ENCODE results near the gene SUPT3H.

SUPT3H gene

DNA sequence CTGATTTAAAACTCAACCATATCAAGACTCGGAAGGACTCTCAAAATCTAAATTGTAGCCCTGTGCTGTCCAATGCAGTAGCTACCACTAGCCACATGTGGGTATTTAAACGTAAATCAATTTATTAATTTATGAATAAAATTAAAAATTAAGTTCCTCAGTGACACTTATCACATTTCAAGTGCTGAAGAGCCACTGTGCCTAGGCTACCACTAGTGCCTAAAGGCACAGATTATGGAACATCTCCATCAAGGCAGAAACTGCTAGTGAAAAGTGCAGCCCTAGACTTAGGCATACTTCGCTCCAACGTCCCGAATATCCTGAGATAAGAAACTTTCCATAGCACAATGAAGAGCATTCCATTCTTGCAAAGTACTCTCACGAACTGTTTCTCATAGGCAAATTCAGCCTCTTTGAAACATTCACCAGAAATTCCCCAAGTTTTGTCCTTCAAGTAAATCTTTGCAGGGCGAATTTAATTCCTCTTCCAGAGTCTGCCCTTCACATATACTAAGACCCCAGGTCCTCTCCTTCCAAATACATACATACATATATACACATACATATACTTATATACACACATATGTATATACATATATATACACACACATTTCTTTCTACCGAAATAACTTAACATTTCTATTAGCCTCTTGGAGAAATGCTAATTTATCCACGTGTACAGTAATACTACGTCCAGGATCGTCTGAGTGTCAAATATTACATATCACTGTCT lies 1.3 kb downstream of the SUPT3H start:
- TF ChIP-seq, protein P1, sequence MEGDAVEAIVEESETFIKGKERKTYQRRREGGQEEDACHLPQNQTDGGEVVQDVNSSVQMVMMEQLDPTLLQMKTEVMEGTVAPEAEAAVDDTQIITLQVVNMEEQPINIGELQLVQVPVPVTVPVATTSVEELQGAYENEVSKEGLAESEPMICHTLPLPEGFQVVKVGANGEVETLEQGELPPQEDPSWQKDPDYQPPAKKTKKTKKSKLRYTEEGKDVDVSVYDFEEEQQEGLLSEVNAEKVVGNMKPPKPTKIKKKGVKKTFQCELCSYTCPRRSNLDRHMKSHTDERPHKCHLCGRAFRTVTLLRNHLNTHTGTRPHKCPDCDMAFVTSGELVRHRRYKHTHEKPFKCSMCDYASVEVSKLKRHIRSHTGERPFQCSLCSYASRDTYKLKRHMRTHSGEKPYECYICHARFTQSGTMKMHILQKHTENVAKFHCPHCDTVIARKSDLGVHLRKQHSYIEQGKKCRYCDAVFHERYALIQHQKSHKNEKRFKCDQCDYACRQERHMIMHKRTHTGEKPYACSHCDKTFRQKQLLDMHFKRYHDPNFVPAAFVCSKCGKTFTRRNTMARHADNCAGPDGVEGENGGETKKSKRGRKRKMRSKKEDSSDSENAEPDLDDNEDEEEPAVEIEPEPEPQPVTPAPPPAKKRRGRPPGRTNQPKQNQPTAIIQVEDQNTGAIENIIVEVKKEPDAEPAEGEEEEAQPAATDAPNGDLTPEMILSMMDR (conservative IDR thresholded peaks at IDR 0.05; ENCODE audit: low read depth, low read length) = no peak
- peak; percentile 56 for DNase-seq (ENCODE audit: low read depth)
- H3K4me3 ChIP-seq (ENCODE audit: low read depth, low read length) = peak overlapping the region; percentile 76

DNA sequence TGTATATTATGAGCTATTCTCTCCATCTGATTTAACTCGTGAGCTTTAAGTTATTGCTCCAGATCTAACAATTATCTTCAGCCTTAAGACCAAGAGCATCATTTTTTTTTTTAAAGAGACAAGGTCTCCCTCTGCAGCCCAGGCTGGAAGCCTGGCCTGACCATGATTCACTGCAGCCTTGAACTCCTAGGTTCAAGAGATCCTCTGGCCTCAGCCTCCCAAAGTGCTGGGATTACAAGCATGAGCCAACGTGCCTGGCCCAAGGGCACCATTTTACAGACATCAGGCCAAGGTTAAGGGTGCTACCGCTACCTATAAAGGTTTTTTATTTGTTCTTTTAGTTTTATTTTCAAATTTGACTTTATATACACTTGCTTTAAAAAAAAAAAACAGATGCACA lies 2.3 kb downstream of the SUPT3H start:
- TF ChIP-seq, protein P1 (conservative IDR thresholded peaks at IDR 0.05; ENCODE audit: low read depth, low read length) = peak; percentile 28
- peak; percentile 31 for DNase-seq (ENCODE audit: low read depth)
- H3K4me3 ChIP-seq (ENCODE audit: low read depth, low read length) = no peak overlapping the region

DNA sequence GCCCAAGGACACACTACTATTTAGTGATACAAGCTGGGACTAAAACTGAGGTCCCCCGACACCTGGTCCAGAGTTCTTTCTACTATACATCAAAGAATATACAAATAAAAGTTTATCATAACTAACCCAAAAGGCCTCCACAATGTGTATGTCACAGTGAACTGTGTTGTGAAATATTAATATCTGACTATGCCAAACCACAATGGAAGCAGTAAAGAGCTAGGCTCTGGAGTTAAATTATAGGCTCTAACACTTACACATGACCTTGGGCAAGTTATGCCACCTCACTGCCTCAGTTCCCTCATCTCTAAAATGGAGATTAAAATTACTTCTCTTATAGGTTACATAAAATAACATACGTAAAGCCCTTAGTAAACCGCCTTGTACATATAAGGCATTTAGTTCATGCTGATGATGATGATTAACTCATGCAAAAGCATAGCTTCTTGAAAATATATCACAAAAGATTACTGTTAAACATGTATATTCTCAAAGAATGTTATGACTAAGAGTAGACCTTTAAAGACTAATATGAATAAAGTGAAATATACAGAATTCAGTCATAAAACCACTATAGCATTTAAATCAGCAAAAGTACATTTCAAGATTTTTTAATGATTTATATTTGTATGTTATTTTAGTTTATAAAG lies 5.7 kb downstream of the SUPT3H start:
- TF ChIP-seq, protein P1 (conservative IDR thresholded peaks at IDR 0.05; ENCODE audit: low read depth, low read length) = no peak
- H3K4me3 ChIP-seq (ENCODE audit: low read depth, low read length) = no peak overlapping the region
- no peak for DNase-seq (ENCODE audit: low read depth)

DNA sequence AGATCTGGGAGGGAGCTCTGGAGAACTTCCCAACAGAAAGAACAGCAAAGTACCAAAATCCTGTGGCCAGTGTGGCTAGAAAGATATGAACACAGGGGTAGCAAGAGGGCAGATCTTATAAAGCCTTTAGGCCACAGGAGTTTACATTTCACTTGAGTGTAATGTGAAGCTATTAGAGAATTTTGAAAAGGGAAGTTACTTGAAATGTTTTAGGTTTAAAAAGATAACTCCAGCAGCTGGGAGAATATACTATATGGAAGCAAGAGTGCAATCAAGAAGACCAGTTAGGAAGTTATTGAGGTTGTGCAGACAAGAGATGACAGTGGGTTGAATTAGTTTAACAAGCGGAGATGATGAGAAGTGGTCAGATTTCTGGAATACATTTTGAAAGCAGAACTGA lies 7.9 kb downstream of the SUPT3H start:
- no peak for DNase-seq (ENCODE audit: low read depth)
- TF ChIP-seq, protein P1 (conservative IDR thresholded peaks at IDR 0.05; ENCODE audit: low read depth, low read length) = no peak
- no peak overlapping the region for H3K4me3 ChIP-seq (ENCODE audit: low read depth, low read length)

DNA sequence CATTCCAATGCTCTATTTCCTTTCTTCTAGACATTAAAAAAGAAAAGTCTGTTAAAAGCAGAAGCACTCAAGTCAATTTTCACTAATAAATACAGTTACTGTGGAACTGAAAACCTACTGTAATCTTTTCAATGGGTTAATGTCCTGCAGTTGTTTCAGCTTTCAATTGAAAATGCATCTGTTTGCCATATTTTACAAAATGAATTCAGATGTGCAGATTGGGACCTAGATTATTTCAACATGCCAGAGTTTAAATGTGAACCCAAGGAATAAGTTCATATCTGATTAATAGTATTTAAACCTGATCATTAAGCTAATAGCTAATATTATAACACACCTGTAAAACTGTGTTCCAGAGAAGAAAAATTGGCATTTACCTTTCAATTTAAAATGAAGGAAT lies 9.7 kb downstream of the SUPT3H start:
- H3K4me3 ChIP-seq (ENCODE audit: low read depth, low read length) = no peak overlapping the region
- no peak for DNase-seq (ENCODE audit: low read depth)
- TF ChIP-seq, protein P1 (conservative IDR thresholded peaks at IDR 0.05; ENCODE audit: low read depth, low read length) = no peak

DNA sequence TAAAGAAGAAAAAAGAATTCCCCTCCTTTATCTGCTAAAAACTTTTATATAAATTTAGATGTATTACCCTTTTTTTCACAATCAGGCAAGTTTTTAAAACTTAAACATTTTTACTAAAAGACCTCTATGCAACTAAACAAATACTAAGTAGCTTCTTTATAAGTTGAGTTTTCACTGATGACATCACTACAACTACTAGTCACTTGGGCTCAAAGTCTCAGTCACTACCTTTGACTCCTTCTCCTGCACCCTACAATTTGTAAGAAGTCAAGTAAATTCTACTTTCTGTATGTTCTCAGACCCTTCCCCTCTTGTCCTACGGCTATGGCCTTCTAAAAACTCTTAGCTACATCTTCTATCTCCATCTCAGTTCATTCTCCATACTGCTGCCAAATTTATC lies 11.2 kb downstream of the SUPT3H start:
- no peak overlapping the region for H3K4me3 ChIP-seq (ENCODE audit: low read depth, low read length)
- TF ChIP-seq, protein P1 (conservative IDR thresholded peaks at IDR 0.05; ENCODE audit: low read depth, low read length) = no peak
- DNase-seq (ENCODE audit: low read depth) = no peak

DNA sequence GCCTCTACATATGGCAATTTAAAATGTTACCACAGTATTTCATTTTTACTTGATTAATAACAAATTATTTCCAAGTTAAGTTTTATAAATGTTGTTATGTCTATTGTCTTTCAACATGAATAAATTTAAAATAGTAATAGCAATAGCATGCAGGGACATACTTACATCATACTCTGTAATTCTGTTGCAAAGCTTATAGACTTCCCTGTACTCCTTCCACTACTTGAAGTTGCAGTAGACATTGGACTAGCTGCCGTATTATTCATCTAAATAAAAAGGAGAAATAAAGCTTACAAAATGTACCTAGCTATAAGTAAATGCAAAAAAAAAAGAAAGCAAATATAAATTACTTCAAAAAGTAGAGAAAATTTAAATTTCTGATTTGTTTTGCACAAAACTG lies 12.7 kb downstream of the SUPT3H start:
- TF ChIP-seq, protein P1 (conservative IDR thresholded peaks at IDR 0.05; ENCODE audit: low read depth, low read length) = no peak
- H3K4me3 ChIP-seq (ENCODE audit: low read depth, low read length) = no peak overlapping the region

More for the DNA sequence above, 12.7 kb downstream of the SUPT3H start:
- no peak for DNase-seq (ENCODE audit: low read depth)
